CD4-positive, alpha-beta T cell (primary cell): ENCODE measurements around the gene GRIK1. TPM values are rescaled to one million over a fixed set of nuclear protein-coding genes. Genes with fewer than 3 reads are reported as not detected.

Experiments
- ATAC-seq: fragments of 200-7000 bp; cut with Tn5 transposase; one replicate; pipeline ENCODE4 v1.10.0; 2022; ENCODE audit warnings: mild to moderate bottlenecking; ENCODE audit not compliant: poor library complexity
- CTCF ChIA-PET: fragments of 350-600 bp; sonication (Branson Sonifier 250); formaldehyde crosslinking; loops from one replicate; lab custom pipeline; 2021; ENCODE audit warnings: antibody characterized with exemption, inconsistent platforms; lab: Charles Lee
- POLR2A ChIA-PET: fragments of 350-600 bp; sonication (Branson Sonifier 250); formaldehyde crosslinking; loops from one replicate; lab custom pipeline; 2021; ENCODE audit warnings: antibody characterized with exemption, inconsistent platforms; lab: Charles Lee
- DNase-seq, 14 experiments: peaks; one replicate each; pipeline ENCODE4 v3.0.0-alpha.2; 2013 to 2020; ENCODE audit warnings: mixed read lengths in 2 of 14
- H3K27ac ChIP-seq, 2 donors: one replicate each; pipeline versions ENCODE4 v1.5.1 to v1.7.0; 2013; ENCODE audit warnings: low read length in 2 of 2, low read depth in 1 of 2, mild to moderate bottlenecking in 1 of 2
- H3K27me3 ChIP-seq, 2 experiments: 1 replicate in 1 of 2; 2 replicates in 1 of 2; pipeline versions ENCODE4 v1.6.1 to v1.7.0; 2013; ENCODE audit warnings: low read length in 2 of 2, control low read depth in 1 of 2, mild to moderate bottlenecking in 1 of 2, moderate library complexity in 1 of 2; ENCODE audit not compliant: insufficient read depth in 2 of 2, control insufficient read depth in 1 of 2
- H3K36me3 ChIP-seq: one replicate; pipeline ENCODE4 v1.6.1; 2013; ENCODE audit warnings: low read length, control low read depth; ENCODE audit not compliant: insufficient read depth
- H3K4me1 ChIP-seq: one replicate; pipeline ENCODE4 v1.6.1; 2013; ENCODE audit warnings: low read length, control low read depth; ENCODE audit not compliant: insufficient read depth
- H3K4me3 ChIP-seq: one replicate; pipeline ENCODE4 v1.5.1; 2013; ENCODE audit warnings: mild to moderate bottlenecking, low read length, moderate library complexity
- H3K9me3 ChIP-seq, 2 experiments: 1 replicate in 1 of 2; 2 replicates in 1 of 2; pipeline versions ENCODE4 v1.6.1 to v1.7.0; 2013; ENCODE audit warnings: low read length in 2 of 2, mild to moderate bottlenecking in 2 of 2, control low read depth in 1 of 2, moderate library complexity in 1 of 2; ENCODE audit not compliant: control insufficient read depth in 1 of 2, insufficient read depth in 1 of 2
- H3K27ac Mint-ChIP-seq: one replicate; pipeline ENCODE4 v1.8.0; 2020; ENCODE audit warnings: mixed read lengths
- H3K27me3 Mint-ChIP-seq: one replicate; pipeline ENCODE4 v1.8.0; 2021; ENCODE audit warnings: mixed read lengths
- H3K36me3 Mint-ChIP-seq: one replicate; pipeline ENCODE4 v1.8.0; 2021; ENCODE audit warnings: low read depth, mixed read lengths
- H3K4me1 Mint-ChIP-seq: one replicate; pipeline ENCODE4 v1.8.0; 2021; ENCODE audit warnings: low read depth, mixed read lengths
- H3K4me3 Mint-ChIP-seq: one replicate; pipeline ENCODE4 v1.8.0; 2020; ENCODE audit warnings: mild to moderate bottlenecking, mixed read lengths
- H3K9me3 Mint-ChIP-seq: one replicate; pipeline ENCODE4 v1.8.0; 2020; ENCODE audit warnings: mixed read lengths
- CTCF ChIP-seq: fragments of 200-600 bp; IDR thresholded peaks from one replicate; pipeline ENCODE4 v1.8.0; 2022; ENCODE audit warnings: antibody characterized with exemption, mild to moderate bottlenecking
- intact Hi-C, 2 experiments: fragments of 100-400 bp; cut with DNase I in 1 of 2; cut with micrococcal nuclease in 1 of 2; formaldehyde crosslinking; loops; one replicate each; pipeline versions ENCODE4 v1.15.1 to v1.9.0; 2023 to 2025; cut with DNase I, micrococcal nuclease
- total RNA-seq, 174 experiments: library from RNA in 2 of 174; stranded (reverse) in 2 of 174; gene quantifications; one replicate each; pipeline ENCODE4 v1.2.3 and lab custom pipeline; 2021 to 2026

GRIK1 gene
- total RNA-seq, 2 experiments from 2014 or later = not detected

GRCh38 chr21:29506947-29507346, 432.8 kb downstream of the GRIK1 start:
- intact Hi-C loops = no loop called here
- Histone ChIP-seq H3K4me3 (no peak overlapping the region), H3K36me3 (no peaks in the 10 kb centered on the region), H3K4me1 (no peaks in the 10 kb centered on the region), H3K27me3 (no peaks in the 10 kb centered on the region), H3K27ac (no peak overlapping the region), H3K9me3 (peaks cover 0 to under 1% of the 10 kb centered on the region in 2 experiments)
- DNase-seq (no peak), ATAC-seq (no peak)
- Mint-ChIP-seq H3K27ac (no peak overlapping the region), H3K4me3 (no peak overlapping the region), H3K4me1 (no peaks in the 10 kb centered on the region), H3K36me3 (peaks cover 33% of the 10 kb centered on the region), H3K27me3 (no peaks in the 10 kb centered on the region), H3K9me3 (no peaks in the 10 kb centered on the region)
- POLR2A ChIA-PET = no interaction called here
- TF ChIP-seq CTCF = no peak
- CTCF ChIA-PET = no interaction called here

GRCh38 chr21:29506214-29506613, 433.6 kb downstream of the GRIK1 start:
- Histone ChIP-seq H3K27ac (no peak overlapping the region), H3K27me3 (no peaks in the 10 kb centered on the region), H3K4me3 (no peak overlapping the region), H3K36me3 (no peaks in the 10 kb centered on the region), H3K4me1 (no peaks in the 10 kb centered on the region), H3K9me3 (no peaks in the 10 kb centered on the region)
- no peaks in the 10 kb centered on the region for H3K9me3 Mint-ChIP-seq
- DNase-seq (no peak), ATAC-seq (no peak)
- intact Hi-C loops = no loop called here
- ChIA-PET CTCF (no interaction called here), POLR2A (no interaction called here)
- H3K4me1 Mint-ChIP-seq = no peaks in the 10 kb centered on the region
- no peak overlapping the region for H3K27ac Mint-ChIP-seq
- H3K27me3 Mint-ChIP-seq = no peaks in the 10 kb centered on the region
- H3K4me3 Mint-ChIP-seq = no peak overlapping the region
- peaks cover 36% of the 10 kb centered on the region for H3K36me3 Mint-ChIP-seq
- TF ChIP-seq CTCF = no peak

GRCh38 chr21:29504751-29505321, 435.0 kb downstream of the GRIK1 start:
- H3K4me1 Mint-ChIP-seq = no peaks in the 10 kb centered on the region
- Histone ChIP-seq H3K4me1 (no peaks in the 10 kb centered on the region), H3K27me3 (no peaks in the 10 kb centered on the region), H3K36me3 (no peaks in the 10 kb centered on the region), H3K9me3 (no peaks in the 10 kb centered on the region), H3K27ac (no peak overlapping the region), H3K4me3 (no peak overlapping the region)
- CTCF ChIA-PET = interaction anchor here (0.5 to 0.6 kb wide), 2 partner anchors 8 to 20 kb away, joined by 3 read pairs; no protein-coding TSS in a partner anchor
- POLR2A ChIA-PET = no interaction called here
- ATAC-seq (no peak), DNase-seq (no peak)
- H3K4me3 Mint-ChIP-seq = no peak overlapping the region
- no peaks in the 10 kb centered on the region for H3K9me3 Mint-ChIP-seq
- intact Hi-C loops = no loop called here
- H3K36me3 Mint-ChIP-seq = peaks cover 32% of the 10 kb centered on the region
- TF ChIP-seq CTCF = no peak
- no peaks in the 10 kb centered on the region for H3K27me3 Mint-ChIP-seq
- H3K27ac Mint-ChIP-seq = no peak overlapping the region
